Sigmoid colon (tissue), 4 donors: ENCODE data around the gene EDEM3.

ENCODE experiments used
- CTCF ChIP-seq, 4 experiments: fragments of 450-650 bp in 3 of 4; fragments of 200-600 bp in 1 of 4; IDR thresholded peaks; one replicate each; pipeline ENCODE4 v1.5.1; 2016 to 2019; ENCODE audit warnings: antibody characterized with exemption in 4 of 4, mild to moderate bottlenecking in 3 of 4, moderate library complexity in 2 of 4
- EP300 ChIP-seq, 4 donors: sonication (generic); formaldehyde crosslinking; IDR thresholded peaks; one replicate each; pipeline ENCODE4 v1.6.1; 2017; ENCODE audit warnings: antibody characterized with exemption in 4 of 4
- POLR2A ChIP-seq, 2 donors: fragments of 450-650 bp; IDR thresholded peaks; one replicate each; pipeline ENCODE4 v1.6.1; 2016; ENCODE audit warnings: antibody characterized with exemption in 2 of 2, mild to moderate bottlenecking in 2 of 2, moderate library complexity in 2 of 2
- POLR2AphosphoS5 ChIP-seq, 4 donors: sonication (generic); formaldehyde crosslinking; IDR thresholded peaks; one replicate each; pipeline ENCODE4 v1.6.1; 2017; ENCODE audit warnings: antibody characterized with exemption in 4 of 4

DNA sequence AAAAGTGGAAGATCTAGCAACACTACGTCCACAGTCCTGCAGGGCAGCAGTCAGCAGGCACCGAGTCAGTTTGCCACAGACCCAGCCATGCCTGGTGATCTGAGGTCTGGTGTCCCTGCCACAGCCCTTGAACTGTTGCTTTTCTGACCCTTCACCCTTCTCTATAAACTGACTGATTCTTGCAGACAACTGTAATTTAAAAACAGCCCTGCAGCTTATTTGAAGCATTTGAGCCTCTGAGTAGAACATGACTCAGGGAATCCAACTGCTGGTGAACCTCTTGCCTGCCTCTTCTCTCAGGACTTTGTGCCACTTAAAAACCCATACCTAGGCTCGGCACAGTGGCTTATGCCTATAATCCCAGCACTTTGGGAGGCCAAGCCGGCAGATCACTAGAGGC, 107.2 kb downstream of the EDEM3 start:
- TF ChIP-seq CTCF (IDR thresholded peaks at IDR 0.05) (no peak), POLR2A (IDR thresholded peaks at IDR 0.05) (no peak), POLR2AphosphoS5 (IDR thresholded peaks at IDR 0.05) (no peak), EP300 (IDR thresholded peaks at IDR 0.05) (no peak)
